GM12874 (cell line): Measurements from ENCODE around the gene AJAP1.

Experiments used
- CTCF ChIP-seq: IDR thresholded peaks from 2 replicates; pipeline ENCODE4 v1.5.1; 2011; ENCODE audit warnings: low read depth, mild to moderate bottlenecking, control low read depth, low read length, moderate library complexity; ENCODE audit not compliant: insufficient read depth

The AJAP1 gene

GRCh38 chr1:4698911-4699310 lies 44.5 kb downstream of the AJAP1 start:
- TF ChIP-seq CTCF = no peak

- TF ChIP-seq CTCF = no peak
Observed at GRCh38 chr1:4699376-4700301, 45.2 kb downstream of the AJAP1 start.

GRCh38 chr1:4700801-4701200 lies 46.4 kb downstream of the AJAP1 start:
- no peak for TF ChIP-seq CTCF

- no peak for TF ChIP-seq CTCF
Observed at GRCh38 chr1:4701276-4701675, 46.9 kb downstream of the AJAP1 start.

- no peak for TF ChIP-seq CTCF
Observed at GRCh38 chr1:4702464-4702863, 48.1 kb downstream of the AJAP1 start.

GRCh38 chr1:4702932-4703331 lies 48.5 kb downstream of the AJAP1 start:
- no peak for TF ChIP-seq CTCF

GRCh38 chr1:4703646-4704045 lies 49.2 kb downstream of the AJAP1 start:
- TF ChIP-seq CTCF = no peak
